Effector memory CD4-positive, alpha-beta T cell (primary cell): ENCODE data around the gene EPHB1.
"Not testable (repeated sequence)": the region's sequence is repeated elsewhere in the genome, so short reads cannot be mapped to it uniquely, and the experiment has no call there.

Source experiments
- DNase-seq, 3 donors: peaks; one replicate each; pipeline ENCODE4 v3.0.0-alpha.2; 2020
- H3K27ac ChIP-seq: 2 replicates; pipeline ENCODE4 v1.7.0; 2013; ENCODE audit warnings: mild to moderate bottlenecking, low read length, moderate library complexity; ENCODE audit not compliant: insufficient read depth, poor library complexity, severe bottlenecking
- H3K27me3 ChIP-seq: replicated peaks from 2 replicates; pipeline ENCODE4 v1.7.0; 2013; ENCODE audit warnings: mild to moderate bottlenecking, low read length; ENCODE audit not compliant: insufficient read depth, control insufficient read depth, poor library complexity, severe bottlenecking
- H3K36me3 ChIP-seq: 2 replicates; pipeline ENCODE4 v1.7.0; 2013; ENCODE audit warnings: mild to moderate bottlenecking, low read length, moderate library complexity; ENCODE audit not compliant: control insufficient read depth, insufficient read depth
- H3K4me1 ChIP-seq: 2 replicates; pipeline ENCODE4 v1.7.0; 2013; ENCODE audit warnings: low read length, mild to moderate bottlenecking; ENCODE audit not compliant: control insufficient read depth, insufficient read depth, poor library complexity, severe bottlenecking
- H3K4me3 ChIP-seq: 2 replicates; pipeline ENCODE4 v1.7.0; 2013; ENCODE audit warnings: low read length, low read depth, mild to moderate bottlenecking; ENCODE audit not compliant: insufficient read depth, poor library complexity, severe bottlenecking
- H3K9me3 ChIP-seq: 2 replicates; pipeline ENCODE4 v1.7.0; 2013; ENCODE audit warnings: mild to moderate bottlenecking, low read length, moderate library complexity; ENCODE audit not compliant: control insufficient read depth

Gene EPHB1

DNA sequence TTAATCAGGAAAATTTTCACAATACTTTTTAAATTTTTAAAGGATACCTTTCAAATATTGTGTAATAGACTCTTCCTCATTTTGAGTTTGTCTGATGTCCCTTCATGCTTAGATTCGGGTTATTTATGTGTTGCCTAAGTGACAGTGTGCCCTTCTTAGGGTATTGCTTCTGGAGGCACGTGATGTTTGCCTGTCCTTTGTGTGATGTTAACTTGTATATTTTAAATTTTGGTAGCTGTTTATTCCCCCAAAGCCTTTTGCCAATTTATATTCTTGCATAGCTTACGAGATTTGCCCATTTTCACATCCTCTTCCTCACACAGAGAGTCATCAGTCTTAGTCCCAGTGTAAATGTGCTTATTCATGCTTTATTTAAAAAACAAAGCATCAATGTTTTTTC is 433.1 kb downstream of the EPHB1 start:
- no peak for DNase-seq
- H3K9me3 ChIP-seq, result no peaks in the 10 kb centered on the region
- no peak overlapping the region for H3K27ac ChIP-seq

DNA sequence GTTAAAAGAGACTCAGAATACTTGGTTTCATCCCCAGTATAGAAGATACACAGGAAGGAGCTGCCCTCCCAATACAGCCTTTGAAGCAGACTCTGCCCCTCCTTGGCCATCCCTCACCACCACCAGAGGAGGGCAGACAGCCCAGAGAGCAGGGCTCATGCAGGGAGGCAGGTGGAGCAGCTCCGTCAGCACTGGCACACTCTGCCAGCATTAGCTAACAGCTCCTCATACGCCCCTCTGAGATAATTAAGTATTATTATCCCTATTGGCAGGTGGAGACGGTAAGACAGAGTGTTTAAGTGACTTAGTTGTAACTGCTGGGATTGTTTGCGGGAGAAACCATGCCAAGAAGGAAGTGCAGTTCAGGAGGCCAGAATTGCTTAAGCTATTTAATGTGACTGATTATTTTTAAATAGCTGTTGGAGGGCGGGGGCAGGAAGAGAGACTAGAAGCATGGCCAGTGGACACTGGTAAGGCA is 434.0 kb downstream of the EPHB1 start:
- Histone ChIP-seq H3K9me3 (no peaks in the 10 kb centered on the region), H3K27me3 (no peaks in the 10 kb centered on the region), H3K4me3 (no peak overlapping the region), H3K27ac (no peak overlapping the region), H3K36me3 (no peaks in the 10 kb centered on the region), H3K4me1 (no peaks in the 10 kb centered on the region)
- DNase-seq, result no peak

More for the DNA sequence above, 433.1 kb downstream of the EPHB1 start:
- H3K36me3 ChIP-seq, result no peaks in the 10 kb centered on the region
- no peaks in the 10 kb centered on the region for H3K27me3 ChIP-seq
- H3K4me3 ChIP-seq, result no peak overlapping the region
- H3K4me1 ChIP-seq, result no peaks in the 10 kb centered on the region

DNA sequence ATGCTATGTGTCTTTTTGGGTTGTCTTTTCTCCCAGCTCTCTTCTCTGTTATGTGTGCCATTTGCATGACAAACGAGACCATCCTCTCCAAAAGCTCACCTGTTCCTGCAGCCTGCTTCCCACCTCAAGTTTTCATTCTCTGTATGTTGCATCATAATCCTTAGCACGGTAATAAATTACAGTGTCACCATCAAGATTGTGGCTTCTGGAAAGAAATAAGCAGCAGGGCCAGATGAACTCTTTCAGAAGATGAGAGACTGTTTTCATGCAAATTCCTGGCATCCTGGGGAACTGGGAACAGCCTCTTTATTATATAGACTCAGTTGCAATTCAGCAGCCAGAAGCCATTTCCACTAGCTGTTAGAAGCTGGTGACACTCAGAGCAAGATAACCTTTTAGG is 436.7 kb downstream of the EPHB1 start:
- no peak for DNase-seq
- H3K4me3 ChIP-seq, result no peak overlapping the region
- H3K4me1 ChIP-seq, result no peaks in the 10 kb centered on the region
- H3K27ac ChIP-seq, result no peak overlapping the region
- H3K9me3 ChIP-seq, result no peaks in the 10 kb centered on the region
- H3K27me3 ChIP-seq, result no peaks in the 10 kb centered on the region
- H3K36me3 ChIP-seq, result no peaks in the 10 kb centered on the region

DNA sequence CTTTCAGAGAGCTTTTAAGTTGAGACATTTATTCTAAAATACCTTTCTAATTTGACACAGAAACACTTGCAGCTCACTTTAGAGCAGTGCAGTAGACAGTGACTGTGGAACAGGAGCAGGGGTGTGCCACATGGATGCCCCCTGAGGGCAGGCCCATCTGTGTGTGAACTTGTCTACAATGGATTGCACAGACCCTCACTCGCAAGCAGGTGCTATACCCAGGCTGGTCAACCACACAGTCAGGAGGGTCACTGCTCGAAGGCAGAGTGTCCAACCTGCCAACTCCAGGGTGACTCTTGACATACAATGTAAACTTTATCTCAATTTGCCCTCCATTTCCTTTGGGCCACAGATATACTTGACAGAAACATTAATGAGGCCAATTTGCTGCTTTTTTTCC is 437.2 kb downstream of the EPHB1 start:
- no peaks in the 10 kb centered on the region for H3K27me3 ChIP-seq
- no peak for DNase-seq
- H3K36me3 ChIP-seq, result no peaks in the 10 kb centered on the region
- no peaks in the 10 kb centered on the region for H3K4me1 ChIP-seq
- no peaks in the 10 kb centered on the region for H3K9me3 ChIP-seq
- H3K27ac ChIP-seq, result no peak overlapping the region
- H3K4me3 ChIP-seq, result no peak overlapping the region

DNA sequence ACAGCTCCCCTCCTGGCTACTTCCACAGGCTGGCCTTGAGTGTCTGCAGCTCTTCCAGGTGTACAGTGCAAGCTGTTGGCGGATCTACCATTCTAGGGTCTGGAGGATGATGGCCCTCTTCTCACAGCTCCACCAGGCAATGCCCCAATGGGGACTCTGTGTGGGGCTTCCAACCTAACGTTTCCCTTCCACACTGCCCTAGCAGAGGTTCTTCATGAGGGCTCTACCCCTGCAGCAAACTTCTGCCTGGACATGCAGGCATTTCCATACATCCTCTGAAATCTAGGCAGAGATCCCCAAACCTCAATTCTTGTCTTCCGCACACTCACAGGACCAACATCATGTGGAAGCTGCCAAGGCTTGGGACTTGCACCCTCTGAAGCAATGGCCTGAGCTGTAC is 438.4 kb downstream of the EPHB1 start:
- not testable (repeated sequence) for H3K36me3 ChIP-seq, H3K27me3 ChIP-seq, H3K9me3 ChIP-seq, H3K4me1 ChIP-seq, H3K27ac ChIP-seq, DNase-seq, H3K4me3 ChIP-seq

DNA sequence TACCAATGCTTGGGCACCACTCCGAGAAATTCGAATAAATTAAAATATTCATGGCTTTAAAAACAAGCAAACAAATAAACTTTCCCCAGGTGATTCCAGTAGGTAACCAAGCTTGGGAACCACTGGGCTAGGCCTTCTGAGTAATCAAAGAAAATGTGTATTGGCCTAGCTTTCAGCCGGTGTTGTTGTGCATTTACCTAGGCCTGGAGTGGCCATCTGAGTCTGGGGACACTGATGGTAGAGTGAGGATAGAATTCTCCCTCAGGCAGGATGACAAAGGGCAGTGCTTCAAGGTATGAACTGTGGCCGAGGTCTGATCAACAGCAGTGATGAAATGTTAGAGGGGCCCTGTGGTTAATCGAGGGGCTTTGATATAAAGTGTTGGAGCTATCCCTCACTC is 440.5 kb downstream of the EPHB1 start:
- Histone ChIP-seq H3K9me3 (no peaks in the 10 kb centered on the region), H3K4me3 (no peak overlapping the region), H3K4me1 (no peaks in the 10 kb centered on the region), H3K36me3 (no peaks in the 10 kb centered on the region), H3K27ac (no peak overlapping the region), H3K27me3 (no peaks in the 10 kb centered on the region)
- DNase-seq, result no peak

DNA sequence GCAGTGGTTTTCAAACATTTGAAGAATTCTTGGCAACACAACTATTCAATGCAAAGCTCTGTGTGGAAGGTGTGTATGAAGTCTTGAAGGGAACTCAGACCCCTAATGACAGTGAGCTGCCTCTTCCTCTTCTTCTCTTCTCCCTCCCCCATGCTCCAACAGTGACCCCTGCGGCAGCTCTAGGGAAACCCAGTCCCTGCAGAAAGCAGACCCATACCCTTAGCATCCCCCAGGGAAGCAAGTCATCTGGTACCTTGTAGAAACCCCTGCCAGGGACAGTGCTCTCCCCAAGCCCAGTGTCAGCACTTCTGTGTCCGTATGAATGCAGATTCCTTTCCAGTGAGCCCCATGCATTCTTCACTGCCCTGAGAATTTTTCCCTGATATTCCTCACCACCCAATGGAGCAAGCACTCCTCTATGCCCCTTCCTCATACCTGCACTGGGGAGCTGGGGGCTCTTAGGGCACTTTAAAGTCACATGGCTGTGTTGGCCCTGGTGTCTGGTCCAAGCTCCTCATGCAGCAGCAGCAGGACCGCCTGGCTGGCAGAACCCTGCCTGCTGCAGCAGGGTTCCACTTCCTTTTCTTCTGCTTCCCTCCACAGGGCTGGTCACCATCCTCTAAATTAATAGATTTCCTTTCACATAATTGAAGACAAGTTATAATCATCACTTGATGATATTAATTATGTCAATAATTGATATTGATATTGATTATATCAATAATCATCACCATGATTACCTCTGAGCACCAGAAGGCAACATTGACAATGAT is 442.5 kb downstream of the EPHB1 start:
- no peak for DNase-seq

DNA sequence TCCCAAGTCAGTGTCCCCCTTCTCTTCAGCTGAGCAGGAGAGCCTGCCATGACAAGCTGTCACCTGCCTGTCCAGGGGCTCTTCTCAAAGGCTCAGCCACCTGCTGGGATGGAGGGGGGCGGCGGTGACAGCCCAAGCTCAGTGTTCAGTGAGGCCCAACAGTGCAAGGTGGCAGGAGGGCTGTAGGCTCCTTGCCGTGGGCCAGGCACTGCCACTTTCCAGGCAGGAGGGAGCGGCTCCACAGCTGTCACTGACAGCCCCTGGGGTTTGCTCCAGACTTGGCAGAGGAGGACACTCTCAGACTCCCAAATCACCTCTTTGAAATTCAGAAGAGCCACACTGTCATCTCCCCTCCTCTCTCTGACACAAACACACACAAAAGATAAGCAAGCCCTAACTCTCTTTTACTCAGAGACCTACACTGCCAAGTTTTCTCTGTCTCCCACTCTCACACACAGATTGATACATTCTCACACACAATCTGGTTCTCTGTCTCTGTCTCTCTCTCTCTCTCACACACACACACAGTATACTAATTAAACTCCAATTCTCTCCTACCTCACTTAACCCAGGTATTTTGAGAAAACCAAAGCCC is 443.3 kb downstream of the EPHB1 start:
- no peaks in the 10 kb centered on the region for H3K9me3 ChIP-seq
- H3K27ac ChIP-seq, result no peak overlapping the region
- no peaks in the 10 kb centered on the region for H3K36me3 ChIP-seq
- DNase-seq, result no peak
- H3K27me3 ChIP-seq, result no peaks in the 10 kb centered on the region
- H3K4me3 ChIP-seq, result no peak overlapping the region
- no peaks in the 10 kb centered on the region for H3K4me1 ChIP-seq

More for the DNA sequence above, 442.5 kb downstream of the EPHB1 start:
- no peak overlapping the region for H3K27ac ChIP-seq
- no peaks in the 10 kb centered on the region for H3K4me1 ChIP-seq
- H3K4me3 ChIP-seq, result no peak overlapping the region
- H3K36me3 ChIP-seq, result no peaks in the 10 kb centered on the region
- H3K9me3 ChIP-seq, result no peaks in the 10 kb centered on the region
- no peaks in the 10 kb centered on the region for H3K27me3 ChIP-seq

DNA sequence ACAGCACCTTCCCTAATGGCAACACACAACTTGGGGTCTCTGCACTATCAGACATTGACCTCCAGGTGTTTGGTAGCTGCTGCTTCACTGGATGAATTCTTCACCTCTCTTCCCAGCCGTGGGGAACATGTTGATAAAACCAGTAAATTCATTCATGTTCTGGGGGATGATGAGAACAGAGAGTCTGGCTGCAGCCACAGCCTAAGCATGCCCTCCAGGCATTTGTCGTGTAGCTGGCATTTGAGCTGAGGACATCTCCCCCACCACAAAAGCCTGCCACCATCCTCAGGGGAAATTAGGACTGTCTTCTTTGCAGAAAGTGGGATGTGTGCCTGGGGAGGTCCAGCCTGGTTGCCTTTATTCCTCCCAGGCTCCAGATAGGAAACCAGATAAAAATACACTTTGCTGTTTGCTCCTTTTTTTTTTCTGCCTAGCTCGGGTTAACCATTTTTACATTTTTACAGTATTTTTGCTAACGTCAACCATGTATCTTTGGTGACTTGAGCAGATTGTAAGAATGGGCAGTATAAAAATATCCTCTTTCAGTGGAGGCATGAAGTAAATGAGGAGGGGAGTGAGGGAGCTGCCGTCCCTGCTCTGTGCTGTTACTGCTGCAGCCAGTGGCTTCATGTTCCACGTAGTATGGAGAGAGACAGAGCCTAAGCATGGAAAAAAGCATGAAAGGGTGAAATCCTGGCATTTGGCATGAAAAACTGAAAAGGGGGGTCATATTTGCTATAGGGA is 444.0 kb downstream of the EPHB1 start:
- Histone ChIP-seq H3K27ac (no peak overlapping the region), H3K9me3 (no peaks in the 10 kb centered on the region), H3K4me3 (no peak overlapping the region), H3K27me3 (no peaks in the 10 kb centered on the region), H3K36me3 (no peaks in the 10 kb centered on the region), H3K4me1 (no peaks in the 10 kb centered on the region)
- DNase-seq, result no peak

DNA sequence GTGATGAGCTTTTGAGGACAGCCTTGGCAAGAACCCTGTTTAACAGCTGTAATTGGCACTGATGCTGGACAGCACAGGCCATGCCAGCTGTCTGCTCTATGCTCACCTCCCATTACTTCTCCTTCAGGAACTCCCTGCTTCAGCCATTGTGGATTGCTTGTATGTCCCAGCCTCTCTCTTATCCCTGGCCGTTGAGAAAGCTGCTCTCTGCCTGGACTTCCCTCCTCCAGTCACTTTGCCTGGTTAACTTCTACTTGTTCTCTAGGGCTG is 444.5 kb downstream of the EPHB1 start:
- DNase-seq, result no peak
- H3K9me3 ChIP-seq, result no peaks in the 10 kb centered on the region
- no peak overlapping the region for H3K27ac ChIP-seq
- no peaks in the 10 kb centered on the region for H3K27me3 ChIP-seq
- H3K4me3 ChIP-seq, result no peak overlapping the region
- H3K36me3 ChIP-seq, result no peaks in the 10 kb centered on the region
- H3K4me1 ChIP-seq, result no peaks in the 10 kb centered on the region
